HG03196 (cell line): ENCODE measurements around the gene SLC7A8.
"Not testable (repeated sequence)": the region's sequence is repeated elsewhere in the genome, so short reads cannot be mapped to it uniquely, and the experiment has no call there.

ENCODE experiments used
- ATAC-seq: cut with Tn5 transposase; IDR thresholded peaks from one replicate; pipeline ENCODE4 v1.9.1; 2021; ENCODE audit not compliant: unreplicated experiment

SLC7A8 gene

GRCh38 chr14:23117371-23118020, 66.0 kb downstream of the SLC7A8 start:
- ATAC-seq = no peak

- ATAC-seq = no peak
These were observed 67.5 kb downstream of the SLC7A8 start for GRCh38 chr14:23115918-23116317.

GRCh38 chr14:23115039-23115731, 68.3 kb downstream of the SLC7A8 start:
- ATAC-seq = no peak

- no peak for ATAC-seq
These were observed 68.8 kb downstream of the SLC7A8 start for GRCh38 chr14:23114669-23115038.

GRCh38 chr14:23114120-23114458, 69.4 kb downstream of the SLC7A8 start:
- no peak for ATAC-seq

- no peak for ATAC-seq
These were observed 69.9 kb downstream of the SLC7A8 start for GRCh38 chr14:23113431-23114119.

GRCh38 chr14:23112359-23113178, 70.9 kb downstream of the SLC7A8 start:
- no peak for ATAC-seq

GRCh38 chr14:23110579-23111365, 72.7 kb downstream of the SLC7A8 start:
- no peak for ATAC-seq

GRCh38 chr14:23109769-23110168, 73.7 kb downstream of the SLC7A8 start:
- no peak for ATAC-seq

GRCh38 chr14:23108169-23108568, 75.3 kb downstream of the SLC7A8 start:
- not testable (repeated sequence) for ATAC-seq

- not testable (repeated sequence) for ATAC-seq
These were observed 75.8 kb downstream of the SLC7A8 start for GRCh38 chr14:23107620-23108019.

- ATAC-seq = no peak
These were observed 76.8 kb downstream of the SLC7A8 start for GRCh38 chr14:23106747-23107045.

GRCh38 chr14:23105348-23105824, 78.1 kb downstream of the SLC7A8 start:
- ATAC-seq = no peak

GRCh38 chr14:23104591-23105347, 78.7 kb downstream of the SLC7A8 start, which contains the start of gene CIROP:
CIROP (minus strand) TSS chr14:23104989; CDS start chr14:23104920, 69 bp downstream.
- no peak for ATAC-seq

- ATAC-seq = no peak
These were observed 79.3 kb downstream of the SLC7A8 start for GRCh38 chr14:23104070-23104590.

- no peak for ATAC-seq
These were observed 79.9 kb downstream of the SLC7A8 start for GRCh38 chr14:23103581-23103980.

- ATAC-seq = no peak
These were observed 80.7 kb downstream of the SLC7A8 start for GRCh38 chr14:23102801-23103200.

GRCh38 chr14:23101986-23102625, 81.4 kb downstream of the SLC7A8 start:
- no peak for ATAC-seq
